ENCODE measurements around the gene S100Z. TPM values are rescaled to one million over a fixed set of nuclear protein-coding genes. Genes with fewer than 3 reads are reported as not detected.

S100Z gene
- total and polyA plus RNA-seq, 2 of the 8 experiments (the other 6 are each of a cell fraction or from before 2014, with no cell fraction given), result 0.30 TPM; not detected in 1

- Histone ChIP-seq H2BK120ac (replicated peaks; ENCODE audit: low read depth, low read length) (no peak overlapping the region), H2BK15ac (ENCODE audit: low read length) (no peak overlapping the region), H2AK5ac (ENCODE audit: low read depth, low read length) (no peak overlapping the region), H3K4me1 (replicated peaks in 1 of 4; ENCODE audit: control insufficient read depth in 3 of 4, insufficient read depth in 4 of 4, low read length in 3 of 4) (peaks cover 0 to 3% (median 0%) of the 10 kb centered on the region in 4 experiments; a peak in 3 of 7 replicates), H4K20me1 (replicated peaks in 1 of 2; ENCODE audit: control insufficient read depth in 1 of 2, insufficient read depth in 2 of 2, low read length in 2 of 2) (no peaks in the 10 kb centered on the region), H2BK12ac (ENCODE audit: low read depth, low read length) (no peak overlapping the region), H3K23ac (ENCODE audit: insufficient read length) (no peak overlapping the region), H3K9me3 (ENCODE audit: insufficient read depth in 2 of 2, low read depth in 1 of 2, low read length in 1 of 2) (no peaks in the 10 kb centered on the region), H3K56ac (replicated peaks; ENCODE audit: insufficient read length, low read depth, low read length) (no peak overlapping the region), H2BK20ac (ENCODE audit: low read length) (no peak overlapping the region), H3K27me3 (replicated peaks in 1 of 4; ENCODE audit: control insufficient read depth in 3 of 4, extremely low read depth in 1 of 4, insufficient read depth in 3 of 4, low read length in 3 of 4) (no peaks in the 10 kb centered on the region; a peak in 2 of 7 replicates), H3K14ac (ENCODE audit: insufficient read length) (no peak overlapping the region), H3K36me3 (ENCODE audit: control insufficient read depth in 2 of 4, insufficient read depth in 4 of 4, low read length in 3 of 4) (peaks cover 3 to 14% (median 5%) of the 10 kb centered on the region in 4 experiments; a peak in 7 of 8 replicates), H3K27ac (ENCODE audit: low read depth, low read length) (no peak overlapping the region), H4K91ac (replicated peaks; ENCODE audit: insufficient read length, low read length) (no peak overlapping the region), H3K4ac (replicated peaks; ENCODE audit: insufficient read length, low read depth, low read length) (no peak overlapping the region), H3K23me2 (ENCODE audit: low read depth, low read length) (no peaks in the 10 kb centered on the region), H3K4me3 (ENCODE audit: extremely low read depth in 1 of 4, insufficient read depth in 2 of 4, low read depth in 3 of 4, low read length in 4 of 4) (no peak overlapping the region), H2AFZ (ENCODE audit: low read length) (no peak overlapping the region), H3K9ac (replicated peaks in 1 of 4; ENCODE audit: extremely low read depth in 1 of 4, low read depth in 3 of 4, low read length in 3 of 4) (no peak overlapping the region), H4K8ac (ENCODE audit: extremely low read depth, insufficient read depth, low read length) (no peak overlapping the region), H4K5ac (ENCODE audit: insufficient read length, low read depth, low read length) (no peak overlapping the region), H3K79me2 (ENCODE audit: control insufficient read depth in 1 of 2, insufficient read depth in 2 of 2, low read length in 2 of 2) (no peaks in the 10 kb centered on the region; a peak in 1 of 4 replicates), H3K4me2 (ENCODE audit: insufficient read depth in 1 of 2, low read depth in 2 of 2, low read length in 2 of 2) (no peak overlapping the region), H3K79me1 (ENCODE audit: low read depth, low read length) (no peaks in the 10 kb centered on the region; the same call in 1 of the 2 replicates), H2BK5ac (ENCODE audit: low read depth, low read length) (no peak overlapping the region), H3K18ac (ENCODE audit: extremely low read depth, low read length) (no peak overlapping the region)
- DNase-seq (ENCODE audit: low read depth in 1 of 2, low spot score in 2 of 2) (no peak), FAIRE-seq (no peak)
- 69% methylated on average over 7 of the region's 7 CpGs; no CpG with 5 or more reads in 1 of the 2 experiments for WGBS, 2 experiments (ENCODE audit: extremely low coverage in 1 of 2, insufficient coverage in 1 of 2, insufficient read length in 1 of 2, insufficient replicate concordance in 2 of 2, low coverage in 1 of 2, low lambda C conversion rate in 2 of 2, missing lambda C conversion rate in 1 of 2)
- TF ChIP-seq ZNF274 (IDR thresholded peaks at IDR 0.05; ENCODE audit: borderline replicate concordance, extremely low read depth, low read length) (no peak), JUND (IDR thresholded peaks at IDR 0.05; ENCODE audit: low read length) (no peak), CBX8 (IDR thresholded peaks at IDR 0.05; ENCODE audit: borderline replicate concordance, low read depth, low read length) (no peak), FOSL1 (IDR thresholded peaks at IDR 0.05; ENCODE audit: insufficient read depth, low read depth, low read length) (no peak), USF2 (IDR thresholded peaks at IDR 0.05; ENCODE audit: low read length) (no peak), POLR2AphosphoS5 (IDR thresholded peaks at IDR 0.05; ENCODE audit: low read depth, low read length) (no peak), SAP30 (IDR thresholded peaks at IDR 0.05; ENCODE audit: insufficient read depth, insufficient replicate concordance, low read length) (no peak), TBP (IDR thresholded peaks at IDR 0.05; ENCODE audit: low read depth, low read length) (no peak), CBX5 (IDR thresholded peaks at IDR 0.05; ENCODE audit: low read depth, low read length) (no peak)
- CTCF ChIA-PET (ENCODE audit: partially characterized antibody), result interaction anchor here (1.5 kb wide), 1 partner anchor 22 kb away, joined by 4 read pairs; no protein-coding TSS in a partner anchor
- POLR2A ChIA-PET (ENCODE audit: partially characterized antibody), result interaction anchor here (0.9 to 1.3 kb wide), 2 partner anchors 18 to 33 kb away, joined by 3 to 4 read pairs; no protein-coding TSS in a partner anchor
Observed at GRCh38 chr5:76838481-76839261, 11.1 kb upstream of the S100Z start.
